Small intestine (tissue), 7 donors: ENCODE results near the gene RANBP1. TPM values are rescaled to one million over a fixed set of nuclear protein-coding genes. Genes with fewer than 3 reads are reported as not detected.

Experiments used
- DNase-seq, 2 donors: peaks; one replicate each; pipeline versions ENCODE4 v3.0.0 to v3.0.0-alpha.2; 2013
- FAIRE-seq: peaks from 2 replicates; lab custom pipeline; 2012; peaks lifted over from hg19 to GRCh38; lab: Jason Lieb, UNC
- H3K27ac ChIP-seq, 3 donors: one replicate each; pipeline ENCODE4 v1.5.1; 2013; ENCODE audit warnings: low read length in 2 of 3, mild to moderate bottlenecking in 2 of 3, control low read depth in 1 of 3, inconsistent platforms in 1 of 3, low read depth in 1 of 3, moderate library complexity in 1 of 3
- H3K27me3 ChIP-seq, 3 donors: one replicate each; pipeline ENCODE4 v1.6.1; 2013; ENCODE audit warnings: low read length in 3 of 3, inconsistent platforms in 1 of 3; ENCODE audit not compliant: control insufficient read depth in 3 of 3, insufficient read depth in 3 of 3
- H3K36me3 ChIP-seq, 3 donors: one replicate each; pipeline ENCODE4 v1.6.1; 2013; ENCODE audit warnings: low read length in 3 of 3, inconsistent platforms in 1 of 3, low read depth in 1 of 3, mild to moderate bottlenecking in 1 of 3, moderate library complexity in 1 of 3; ENCODE audit not compliant: control insufficient read depth in 3 of 3, insufficient read depth in 2 of 3
- H3K4me1 ChIP-seq, 3 donors: one replicate each; pipeline ENCODE4 v1.6.1; 2013; ENCODE audit warnings: low read length in 2 of 3, inconsistent platforms in 1 of 3, low read depth in 1 of 3, mild to moderate bottlenecking in 1 of 3, moderate library complexity in 1 of 3; ENCODE audit not compliant: control insufficient read depth in 3 of 3, insufficient read depth in 2 of 3
- H3K4me3 ChIP-seq, 3 donors: one replicate each; pipeline ENCODE4 v1.5.1; 2013; ENCODE audit warnings: low read length in 3 of 3, control low read depth in 1 of 3, inconsistent platforms in 1 of 3, low read depth in 1 of 3, mild to moderate bottlenecking in 1 of 3, moderate library complexity in 1 of 3
- H3K9me3 ChIP-seq, 2 donors: one replicate each; pipeline ENCODE4 v1.6.1; 2013; ENCODE audit warnings: low read depth in 1 of 2, low read length in 1 of 2; ENCODE audit not compliant: control insufficient read depth in 2 of 2, insufficient read depth in 1 of 2
- WGBS, 3 donors: extraction: QIAGEN DNeasy Blood & Tissue Kit; methylation state at CpG; one replicate each; pipeline ENCODE4 v1.1.7; 2013; 5-methylcytosine and 5-hydroxymethylcytosine counted together
- polyA plus RNA-seq, 4 donors: library from polyadenylated mRNA; stranded (reverse) in 3 of 4; unstranded in 1 of 4; fragments of 200-250 nt in 3 of 4; fragments of 120-200 nt in 1 of 4; gene quantifications; one replicate each; pipeline versions ENCODE4 v1.2.1 to v1.2.3, GENCODE V29; 2013
- donor health status: healthy with polysubstance abuse.
- donor health status: control.
- donor health status: control.
- donor health status: Bipolar disorder and iron deficiency.
- donor health status: healthy.

RANBP1 gene
- polyA plus RNA-seq, 4 donors: 61.5 to 184 (median 103) TPM

DNA sequence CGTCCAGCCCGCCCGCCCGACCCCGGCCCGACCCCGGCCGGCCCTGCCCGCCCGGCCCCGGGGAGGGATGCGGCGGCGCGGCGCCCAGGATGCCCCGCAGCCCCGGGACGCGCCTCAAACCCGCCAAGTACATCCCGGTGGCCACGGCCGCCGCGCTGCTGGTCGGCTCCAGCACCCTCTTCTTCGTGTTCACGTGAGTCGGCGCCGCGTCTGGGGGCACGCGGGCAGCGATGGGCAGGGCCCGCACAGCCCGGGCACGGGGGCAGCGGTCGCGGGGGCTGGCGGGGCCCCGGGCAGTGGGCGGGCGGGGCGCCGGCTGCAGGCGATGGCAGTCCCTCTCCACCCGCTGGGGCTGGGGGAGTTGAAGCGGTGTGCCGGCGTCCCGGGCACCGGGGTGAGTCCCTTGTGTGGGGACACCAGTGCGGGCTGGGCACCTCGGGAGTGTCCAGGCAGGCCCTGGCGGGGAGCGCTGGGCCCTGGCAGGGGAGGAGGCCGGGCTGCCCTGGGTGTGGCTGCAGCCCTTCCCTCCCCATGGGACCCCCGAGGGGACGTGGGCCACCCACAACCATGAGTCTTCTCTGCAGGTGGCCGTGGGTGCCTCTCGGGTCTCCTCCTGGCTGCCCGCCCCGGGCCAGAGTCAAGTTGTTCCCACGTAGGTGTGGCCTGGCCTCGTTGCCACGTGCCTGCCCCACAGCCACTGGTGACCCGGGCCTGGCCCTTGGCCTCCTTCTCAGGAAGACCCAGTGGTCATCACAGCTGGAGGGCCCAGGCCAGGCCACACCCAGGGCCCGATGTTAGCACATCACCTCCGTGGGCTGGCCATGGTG is 16.2 kb downstream of the RANBP1 start:
- FAIRE-seq: no peak
- DNase-seq: peak in 1 of 2 donors; percentile 60
- Histone ChIP-seq H3K4me1 (peaks cover 0 to 35% (median 0%) of the 10 kb centered on the region in 3 donors), H3K4me3 (peak overlapping the region; percentile 71 to 97 (median 78)), H3K9me3 (no peaks in the 10 kb centered on the region), H3K36me3 (peaks cover 0 to 35% (median 2%) of the 10 kb centered on the region in 3 donors), H3K27me3 (no peaks in the 10 kb centered on the region), H3K27ac (peak overlapping the region in 1 of 3 donors; percentile 19)
- WGBS, 3 donors: 0 to 1% (median 1%) methylated on average over 49 to 72 of the region's 72 CpGs

GRCh38 chr22:20132686-20133246 is 16.9 kb downstream of the RANBP1 start:
- no peaks in the 10 kb centered on the region for H3K27me3 ChIP-seq
- no peak for FAIRE-seq
- no peak overlapping the region for H3K27ac ChIP-seq
- no peaks in the 10 kb centered on the region for H3K9me3 ChIP-seq
- H3K4me1 ChIP-seq: peaks cover 0 to 38% (median 0%) of the 10 kb centered on the region in 3 donors
- H3K4me3 ChIP-seq: peak overlapping the region in 2 of 3 donors; percentile 71 to 78
- 62 to 70% (median 64%) methylated on average over 16 of the region's 16 CpGs for WGBS, 3 donors
- peaks cover 0 to 29% (median 0%) of the 10 kb centered on the region in 3 donors for H3K36me3 ChIP-seq
- no peak for DNase-seq

DNA sequence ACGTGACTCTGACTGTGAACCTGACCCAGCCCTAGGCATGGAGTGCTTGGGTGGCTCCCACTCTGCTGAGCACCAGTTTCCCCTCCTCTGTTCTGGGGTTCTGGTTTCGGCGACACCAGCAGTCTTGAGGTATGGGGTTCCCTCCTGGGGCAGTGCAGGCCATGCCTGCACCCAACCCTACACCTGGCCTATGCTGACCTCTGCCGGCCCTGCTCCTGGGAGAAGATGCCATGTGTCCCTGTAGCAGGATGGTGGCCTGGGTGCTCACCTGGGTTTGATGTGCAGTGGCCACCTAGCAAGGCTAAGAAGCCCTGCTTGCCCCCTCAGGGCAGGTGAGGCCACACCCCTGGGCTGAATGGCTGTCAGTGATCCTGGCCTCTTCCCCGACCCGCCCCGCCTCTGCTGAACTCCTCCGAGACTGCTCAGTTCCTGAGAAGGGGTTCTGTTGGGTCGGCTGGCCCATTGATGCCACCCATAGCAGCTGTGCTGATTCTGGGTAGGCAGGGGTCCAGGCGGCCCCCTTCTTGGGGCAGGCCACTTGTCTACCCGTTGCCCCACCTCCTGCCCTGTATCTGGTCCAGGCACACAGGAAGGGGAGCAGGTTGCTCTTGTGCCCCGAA is 18.1 kb downstream of the RANBP1 start:
- 63 to 82% (median 78%) methylated on average over 11 to 12 of the region's 12 CpGs for WGBS, 3 donors
- peaks cover 0 to 28% (median 0%) of the 10 kb centered on the region in 3 donors for H3K36me3 ChIP-seq
- no peak for DNase-seq

DNA sequence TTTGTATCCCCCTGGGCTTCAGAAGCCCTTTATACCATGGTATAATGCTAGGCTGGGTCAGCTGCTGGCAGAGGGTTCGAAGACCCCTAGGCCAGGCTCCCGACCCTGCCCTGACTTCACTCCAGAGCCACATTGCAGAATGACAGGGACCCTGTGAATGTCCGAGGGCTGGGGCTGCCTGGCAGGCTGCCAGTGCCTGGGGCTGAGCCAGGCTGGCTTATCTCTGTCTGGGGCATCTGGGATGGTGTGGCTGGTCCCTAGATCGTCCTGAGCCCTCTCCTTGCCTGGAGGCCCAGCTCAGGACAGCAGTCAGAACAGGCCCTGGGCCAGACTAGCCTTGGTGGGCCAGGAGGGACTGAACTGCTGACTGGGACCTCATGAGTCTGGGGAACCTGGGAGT is 19.4 kb downstream of the RANBP1 start:
- Histone ChIP-seq H3K4me1 (peaks cover 0 to 25% (median 0%) of the 10 kb centered on the region in 3 donors), H3K27me3 (no peaks in the 10 kb centered on the region), H3K27ac (no peak overlapping the region), H3K9me3 (no peaks in the 10 kb centered on the region), H3K4me3 (no peak overlapping the region), H3K36me3 (peaks cover 0 to 40% (median 0%) of the 10 kb centered on the region in 3 donors)
- DNase-seq: no peak
- WGBS, 3 donors: 57 to 70% (median 64%) methylated on average over 4 of the region's 4 CpGs
- no peak for FAIRE-seq

More for the DNA sequence above, 18.1 kb downstream of the RANBP1 start:
- Histone ChIP-seq H3K4me1 (peaks cover 0 to 33% (median 0%) of the 10 kb centered on the region in 3 donors), H3K27ac (no peak overlapping the region), H3K4me3 (no peak overlapping the region), H3K9me3 (no peaks in the 10 kb centered on the region), H3K27me3 (no peaks in the 10 kb centered on the region)
- FAIRE-seq: no peak

- H3K36me3 ChIP-seq: peaks cover 0 to 47% (median 0%) of the 10 kb centered on the region in 3 donors
- FAIRE-seq: no peak
- DNase-seq: no peak
- WGBS, 3 donors: 82 to 85% (median 83%) methylated on average over 24 to 25 of the region's 25 CpGs
- H3K27me3 ChIP-seq: no peaks in the 10 kb centered on the region
- no peak overlapping the region for H3K4me3 ChIP-seq
- H3K4me1 ChIP-seq: peaks cover 0 to 19% (median 0%) of the 10 kb centered on the region in 3 donors
- no peaks in the 10 kb centered on the region for H3K9me3 ChIP-seq
- no peak overlapping the region for H3K27ac ChIP-seq
These were observed 20.1 kb downstream of the RANBP1 start for GRCh38 chr22:20135806-20136602.

- no peak overlapping the region for H3K27ac ChIP-seq
- DNase-seq: no peak
- WGBS, 3 donors: 95 to 97% (median 96%) methylated on average over 5 of the region's 5 CpGs
- no peaks in the 10 kb centered on the region for H3K27me3 ChIP-seq
- no peak overlapping the region for H3K4me3 ChIP-seq
- FAIRE-seq: no peak
- peaks cover 0 to 19% (median 0%) of the 10 kb centered on the region in 3 donors for H3K4me1 ChIP-seq
- no peaks in the 10 kb centered on the region for H3K9me3 ChIP-seq
- peaks cover 0 to 53% (median 0%) of the 10 kb centered on the region in 3 donors for H3K36me3 ChIP-seq
These were observed 20.6 kb downstream of the RANBP1 start for GRCh38 chr22:20136603-20136873.

DNA sequence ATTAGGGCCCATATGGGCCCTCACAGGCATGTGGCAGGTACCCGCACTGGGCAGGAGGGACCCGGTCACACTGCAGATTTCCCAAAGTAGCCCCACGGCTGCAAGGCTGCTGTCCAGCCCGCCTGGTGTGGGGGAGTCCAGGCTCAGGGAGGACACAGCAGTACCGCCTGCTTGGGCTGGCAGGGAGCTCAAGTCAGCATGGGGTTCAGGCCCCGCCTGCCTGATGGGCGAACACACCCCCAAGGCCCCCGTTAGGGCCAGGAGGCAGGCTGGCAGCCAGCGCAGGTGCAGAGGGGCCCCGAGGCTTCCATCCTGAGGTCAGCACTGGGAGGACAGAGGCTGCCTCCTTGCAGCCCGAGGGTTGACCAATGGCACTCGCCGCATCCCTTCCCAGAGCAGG is 21.2 kb downstream of the RANBP1 start:
- no peaks in the 10 kb centered on the region for H3K9me3 ChIP-seq
- H3K27me3 ChIP-seq: no peaks in the 10 kb centered on the region
- H3K4me3 ChIP-seq: no peak overlapping the region
- 82 to 87% (median 84%) methylated on average over 13 of the region's 13 CpGs for WGBS, 3 donors
- no peak overlapping the region for H3K27ac ChIP-seq
- peaks cover 0 to 58% (median 0%) of the 10 kb centered on the region in 3 donors for H3K36me3 ChIP-seq
- DNase-seq (no peak), FAIRE-seq (no peak)
- peaks cover 0 to 19% (median 0%) of the 10 kb centered on the region in 3 donors for H3K4me1 ChIP-seq
